Measurements from ENCODE around the gene ATXN2L. TPM values are rescaled to one million over a fixed set of nuclear protein-coding genes. Genes with fewer than 3 reads are reported as not detected.

The ATXN2L gene
- total and polyA plus RNA-seq, 2 of the 13 experiments (the other 11 are each of a cell fraction or from before 2014, with no cell fraction given) = 40.8 to 55.1 TPM

- TF ChIP-seq KIAA2018 (CRISPR knock-in tag; IDR thresholded peaks at IDR 0.05; ENCODE audit: borderline replicate concordance) = no peak
- TF ChIP-seq, protein P1, sequence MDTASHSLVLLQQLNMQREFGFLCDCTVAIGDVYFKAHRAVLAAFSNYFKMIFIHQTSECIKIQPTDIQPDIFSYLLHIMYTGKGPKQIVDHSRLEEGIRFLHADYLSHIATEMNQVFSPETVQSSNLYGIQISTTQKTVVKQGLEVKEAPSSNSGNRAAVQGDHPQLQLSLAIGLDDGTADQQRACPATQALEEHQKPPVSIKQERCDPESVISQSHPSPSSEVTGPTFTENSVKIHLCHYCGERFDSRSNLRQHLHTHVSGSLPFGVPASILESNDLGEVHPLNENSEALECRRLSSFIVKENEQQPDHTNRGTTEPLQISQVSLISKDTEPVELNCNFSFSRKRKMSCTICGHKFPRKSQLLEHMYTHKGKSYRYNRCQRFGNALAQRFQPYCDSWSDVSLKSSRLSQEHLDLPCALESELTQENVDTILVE (CRISPR knock-in tag; IDR thresholded peaks at IDR 0.05) = peak; percentile 94
- TF ChIP-seq ZNF761 (CRISPR knock-in tag; conservative IDR thresholded peaks at IDR 0.05) = peak; percentile 74; the same call in 1 of the 2 replicates
- TF ChIP-seq, protein P2, sequence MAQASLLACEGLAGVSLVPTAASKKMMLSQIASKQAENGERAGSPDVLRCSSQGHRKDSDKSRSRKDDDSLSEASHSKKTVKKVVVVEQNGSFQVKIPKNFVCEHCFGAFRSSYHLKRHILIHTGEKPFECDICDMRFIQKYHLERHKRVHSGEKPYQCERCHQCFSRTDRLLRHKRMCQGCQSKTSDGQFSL (CRISPR knock-in tag; IDR thresholded peaks at IDR 0.05) = peak; percentile 91
- TF ChIP-seq, protein P3, sequence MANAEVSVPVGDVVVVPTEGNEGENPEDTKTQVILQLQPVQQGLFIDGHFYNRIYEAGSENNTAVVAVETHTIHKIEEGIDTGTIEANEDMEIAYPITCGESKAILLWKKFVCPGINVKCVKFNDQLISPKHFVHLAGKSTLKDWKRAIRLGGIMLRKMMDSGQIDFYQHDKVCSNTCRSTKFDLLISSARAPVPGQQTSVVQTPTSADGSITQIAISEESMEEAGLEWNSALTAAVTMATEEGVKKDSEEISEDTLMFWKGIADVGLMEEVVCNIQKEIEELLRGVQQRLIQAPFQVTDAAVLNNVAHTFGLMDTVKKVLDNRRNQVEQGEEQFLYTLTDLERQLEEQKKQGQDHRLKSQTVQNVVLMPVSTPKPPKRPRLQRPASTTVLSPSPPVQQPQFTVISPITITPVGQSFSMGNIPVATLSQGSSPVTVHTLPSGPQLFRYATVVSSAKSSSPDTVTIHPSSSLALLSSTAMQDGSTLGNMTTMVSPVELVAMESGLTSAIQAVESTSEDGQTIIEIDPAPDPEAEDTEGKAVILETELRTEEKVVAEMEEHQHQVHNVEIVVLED (CRISPR knock-in tag; IDR thresholded peaks at IDR 0.05; ENCODE audit: borderline replicate concordance) = peak; percentile 93
- no peak for TF ChIP-seq SNAPC4 (CRISPR knock-in tag; IDR thresholded peaks at IDR 0.05)
These were observed 1.3 kb downstream of the ATXN2L start (continued) for GRCh38 chr16:28823873-28824716.
